GM13976 (cell line): Measurements from ENCODE around the gene CPXM2.

Experiments used
- DNase-seq: peaks from one replicate; pipeline ENCODE4 v3.0.0; 2012; ENCODE audit warnings: low spot score
- in situ Hi-C: fragments of 300-500 bp; cut with MboI; formaldehyde crosslinking; loops from one replicate; pipeline ENCODE4 v1.12.0; 2022; ENCODE audit warnings: low sequenced_read_pairs, mixed read lengths, inconsistent platforms; ENCODE audit not compliant: unreplicated experiment
- TF ChIP-seq, protein P1 (sequence below): IDR thresholded peaks from 2 replicates; pipeline ENCODE4 v1.5.1; 2012; ENCODE audit warnings: borderline replicate concordance, mild to moderate bottlenecking; ENCODE audit not compliant: insufficient read depth; ENCODE audit errors: extremely low read depth, missing control alignments, control extremely low read depth

Gene CPXM2

DNA sequence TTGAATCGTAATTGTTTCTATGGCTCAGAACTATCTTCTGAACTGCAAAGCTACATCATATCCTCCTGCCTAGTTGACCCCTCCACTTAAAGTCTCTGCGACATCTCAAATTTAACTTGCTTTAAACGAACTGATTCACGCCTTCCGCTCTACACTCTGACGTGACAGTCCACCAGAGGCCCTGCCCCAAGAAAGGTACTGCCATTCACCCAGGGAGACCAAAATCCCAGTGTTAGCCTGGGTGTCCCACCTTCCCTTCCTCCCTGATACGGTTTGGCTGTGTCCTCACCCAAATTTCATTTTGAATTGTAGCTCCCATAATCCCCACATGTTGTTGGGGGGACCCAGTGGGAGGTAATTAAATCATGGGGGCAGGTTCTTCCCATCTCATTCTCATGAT, 90.8 kb downstream of the CPXM2 start:
- no peak for DNase-seq
- in situ Hi-C loops, result no loop called here
- TF ChIP-seq, protein P1, sequence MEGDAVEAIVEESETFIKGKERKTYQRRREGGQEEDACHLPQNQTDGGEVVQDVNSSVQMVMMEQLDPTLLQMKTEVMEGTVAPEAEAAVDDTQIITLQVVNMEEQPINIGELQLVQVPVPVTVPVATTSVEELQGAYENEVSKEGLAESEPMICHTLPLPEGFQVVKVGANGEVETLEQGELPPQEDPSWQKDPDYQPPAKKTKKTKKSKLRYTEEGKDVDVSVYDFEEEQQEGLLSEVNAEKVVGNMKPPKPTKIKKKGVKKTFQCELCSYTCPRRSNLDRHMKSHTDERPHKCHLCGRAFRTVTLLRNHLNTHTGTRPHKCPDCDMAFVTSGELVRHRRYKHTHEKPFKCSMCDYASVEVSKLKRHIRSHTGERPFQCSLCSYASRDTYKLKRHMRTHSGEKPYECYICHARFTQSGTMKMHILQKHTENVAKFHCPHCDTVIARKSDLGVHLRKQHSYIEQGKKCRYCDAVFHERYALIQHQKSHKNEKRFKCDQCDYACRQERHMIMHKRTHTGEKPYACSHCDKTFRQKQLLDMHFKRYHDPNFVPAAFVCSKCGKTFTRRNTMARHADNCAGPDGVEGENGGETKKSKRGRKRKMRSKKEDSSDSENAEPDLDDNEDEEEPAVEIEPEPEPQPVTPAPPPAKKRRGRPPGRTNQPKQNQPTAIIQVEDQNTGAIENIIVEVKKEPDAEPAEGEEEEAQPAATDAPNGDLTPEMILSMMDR, result no peak

DNA sequence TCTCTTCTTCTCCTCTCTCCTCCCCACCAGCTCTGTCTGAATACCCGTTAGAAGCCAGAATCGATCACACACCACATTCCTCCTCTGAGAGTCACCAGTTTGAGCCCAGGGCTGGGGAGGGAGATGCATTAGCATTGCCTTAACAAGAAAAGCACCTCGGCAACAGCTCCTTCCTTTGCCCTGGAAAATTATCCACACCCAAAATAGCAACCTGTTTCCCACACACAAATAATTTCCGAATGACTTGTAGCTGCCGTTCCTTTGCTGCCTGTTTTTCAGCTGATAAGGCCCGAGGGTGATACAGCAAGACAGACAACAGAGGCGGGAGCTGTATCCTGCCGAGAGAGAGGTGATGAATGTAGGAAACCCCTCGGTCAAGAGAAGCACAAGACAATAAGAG, 91.3 kb downstream of the CPXM2 start:
- TF ChIP-seq, protein P1, result no peak
- no peak for DNase-seq
- in situ Hi-C loops, result no loop called here

GRCh38 chr10:123798856-123799255, 92.8 kb downstream of the CPXM2 start:
- TF ChIP-seq, protein P1, result no peak
- in situ Hi-C loops, result no loop called here
- no peak for DNase-seq

DNA sequence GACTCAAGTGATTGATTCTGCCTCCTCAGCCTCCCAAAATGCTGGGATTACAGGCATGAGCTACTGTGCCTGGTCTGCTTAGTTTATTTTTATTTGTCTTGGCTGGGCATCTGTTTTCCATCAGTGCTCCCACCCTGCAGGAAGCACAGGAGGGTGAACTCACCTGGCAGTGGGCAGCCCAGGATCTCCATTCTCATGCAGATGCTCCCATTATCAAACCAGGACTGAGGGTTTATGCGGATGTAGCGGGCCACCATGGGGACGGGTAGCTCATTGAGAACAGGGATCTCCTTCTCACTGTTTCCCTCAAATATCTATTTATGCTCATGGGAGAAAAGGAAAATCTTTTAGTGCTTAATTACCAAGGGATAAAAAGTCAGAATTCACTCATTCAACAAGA, 93.8 kb downstream of the CPXM2 start:
- TF ChIP-seq, protein P1, result no peak
- in situ Hi-C loops, result no loop called here
- no peak for DNase-seq

DNA sequence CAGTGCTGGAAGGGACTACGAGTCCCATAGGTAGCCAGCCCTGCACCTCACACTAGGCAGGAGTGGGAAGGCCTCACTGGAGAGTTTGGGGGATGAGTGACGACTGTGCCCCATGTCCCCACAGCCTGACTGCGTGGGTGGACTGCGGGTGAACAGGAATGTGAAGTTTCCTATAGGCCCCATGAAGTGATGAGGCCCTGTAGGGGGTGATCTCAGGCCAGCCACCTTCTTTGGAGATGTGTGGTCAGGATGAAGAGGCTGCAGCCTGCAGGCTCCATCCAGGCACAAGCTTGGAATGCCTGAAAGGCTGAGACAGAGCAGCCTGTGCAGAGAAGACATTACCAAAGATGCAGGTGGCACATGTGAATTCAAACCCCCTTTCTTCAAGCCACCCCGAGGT, 94.9 kb downstream of the CPXM2 start:
- DNase-seq, result peak; percentile 4
- TF ChIP-seq, protein P1, result no peak
- in situ Hi-C loops, result no loop called here

DNA sequence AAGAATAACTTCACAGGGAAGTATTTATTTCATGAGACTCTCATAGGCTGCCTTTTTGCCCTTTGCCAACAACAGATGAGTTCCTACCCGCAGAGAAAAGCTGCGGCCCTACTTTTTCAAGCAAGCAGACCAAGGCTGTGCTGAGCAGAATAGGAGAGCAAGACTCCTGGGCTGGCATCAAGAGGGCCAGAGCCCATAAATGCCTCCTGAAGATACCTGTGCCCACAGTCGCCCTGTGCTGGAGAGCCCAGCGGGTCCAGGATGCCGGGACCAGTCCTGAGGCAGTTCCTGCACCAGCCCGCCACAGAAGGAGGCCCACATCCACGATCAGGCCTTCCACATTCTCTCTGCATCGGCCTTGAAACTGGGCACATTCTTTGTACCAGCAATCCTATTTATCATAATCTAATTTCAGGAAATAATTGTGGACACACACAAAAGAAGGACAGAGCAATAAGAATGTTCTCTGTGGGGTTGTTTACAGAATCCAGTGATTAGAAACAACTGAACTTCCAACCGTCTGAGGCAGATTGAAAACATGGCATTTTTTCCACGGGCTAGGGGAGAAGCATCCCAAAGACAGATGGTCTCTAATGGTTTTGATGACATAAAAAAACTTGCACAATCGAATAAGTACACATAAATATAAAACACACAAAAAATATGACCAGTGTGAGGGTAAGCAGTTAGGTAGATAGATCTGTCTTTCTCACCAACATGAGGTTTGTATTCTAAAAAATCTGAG, 95.6 kb downstream of the CPXM2 start:
- DNase-seq, result peak; percentile 2
- in situ Hi-C loops, result no loop called here

More for the DNA sequence above, 95.6 kb downstream of the CPXM2 start:
- TF ChIP-seq, protein P1, result no peak
